DND-41 (cell line): ENCODE measurements around the gene SCYL3.

Source experiments
- ATAC-seq: fragments of 200-7000 bp; cut with Tn5 transposase; 3 replicates; pipeline ENCODE4 v1.9.1; 2021; ENCODE audit warnings: low read depth; ENCODE audit not compliant: insufficient read depth
- DNase-seq: peaks from one replicate; pipeline ENCODE4 v3.0.0-alpha.2; 2020
- H2AFZ ChIP-seq: 2 replicates; pipeline ENCODE4 v1.6.0; 2012; ENCODE audit warnings: low read depth, low read length
- H3K27ac ChIP-seq: 2 replicates; pipeline ENCODE4 v1.5.1; 2012; ENCODE audit warnings: low read length, inconsistent platforms
- H3K27me3 ChIP-seq: fragments of 200-600 bp; sonication (generic); 2 replicates; pipeline ENCODE4 v1.6.0; 2012; ENCODE audit warnings: low read length, mild to moderate bottlenecking, inconsistent platforms; ENCODE audit not compliant: insufficient read depth, poor library complexity
- H3K36me3 ChIP-seq: 2 replicates; pipeline ENCODE4 v1.5.1; 2012; ENCODE audit warnings: low read length, inconsistent platforms; ENCODE audit not compliant: insufficient read depth
- H3K4me1 ChIP-seq: 2 replicates; pipeline ENCODE4 v1.5.1; 2012; ENCODE audit warnings: mild to moderate bottlenecking, low read length; ENCODE audit not compliant: insufficient read depth
- H3K4me2 ChIP-seq: 2 replicates; pipeline ENCODE4 v1.6.0; 2012; ENCODE audit warnings: mild to moderate bottlenecking, moderate library complexity, low read length, inconsistent platforms; ENCODE audit not compliant: insufficient read depth
- H3K4me3 ChIP-seq, 2 experiments: fragments of 200-600 bp in 1 of 2; shearing (Covaris generic) in 1 of 2; 2 replicates each; pipeline ENCODE4 v1.5.1; 2012 to 2016; ENCODE audit warnings: inconsistent platforms in 2 of 2, low read length in 2 of 2, mild to moderate bottlenecking in 2 of 2, low read depth in 1 of 2, moderate library complexity in 1 of 2
- H3K79me2 ChIP-seq: 2 replicates; pipeline ENCODE4 v1.6.0; 2012; ENCODE audit warnings: low read length, inconsistent platforms; ENCODE audit not compliant: insufficient read depth
- H3K9ac ChIP-seq: 2 replicates; pipeline ENCODE4 v1.6.0; 2012; ENCODE audit warnings: low read depth, mild to moderate bottlenecking, inconsistent platforms, low read length, moderate library complexity
- H3K9me3 ChIP-seq: 2 replicates; pipeline ENCODE4 v1.5.1; 2012; ENCODE audit warnings: low read length, moderate library complexity, mild to moderate bottlenecking, inconsistent platforms; ENCODE audit not compliant: insufficient read depth, severe bottlenecking
- H4K20me1 ChIP-seq: 2 replicates; pipeline ENCODE4 v1.6.0; 2012; ENCODE audit warnings: low read length; ENCODE audit not compliant: insufficient read depth
- CTCF ChIP-seq: IDR thresholded peaks from 2 replicates; pipeline ENCODE4 v1.5.1; 2012; ENCODE audit warnings: borderline replicate concordance, low read length, moderate library complexity, mild to moderate bottlenecking; ENCODE audit not compliant: poor library complexity, severe bottlenecking; ENCODE audit errors: extremely low read depth
- EZH2 ChIP-seq: IDR thresholded peaks from 3 replicates; pipeline ENCODE4 v1.6.1; 2012; ENCODE audit warnings: borderline replicate concordance, low read depth, mild to moderate bottlenecking, moderate library complexity, low read length, inconsistent platforms; ENCODE audit not compliant: severe bottlenecking

Gene SCYL3

GRCh38 chr1:169809370-169810095 is 84.2 kb downstream of the SCYL3 start:
- Histone ChIP-seq H3K36me3 (peaks cover 91% of the 10 kb centered on the region), H2AFZ (no peak overlapping the region), H4K20me1 (no peaks in the 10 kb centered on the region), H3K79me2 (peaks cover 21% of the 10 kb centered on the region; the same call in 1 of the 2 replicates), H3K9ac (no peak overlapping the region), H3K4me3 (no peak overlapping the region), H3K4me1 (no peaks in the 10 kb centered on the region), H3K4me2 (no peak overlapping the region), H3K9me3 (no peaks in the 10 kb centered on the region), H3K27me3 (no peaks in the 10 kb centered on the region), H3K27ac (no peak overlapping the region)
- DNase-seq (no peak), ATAC-seq (peak; percentile 56; the same call in 2 of the 3 replicates)
- TF ChIP-seq EZH2, result no peak
- peak; percentile 63 for TF ChIP-seq CTCF

GRCh38 chr1:169804941-169805340 is 88.8 kb downstream of the SCYL3 start:
- no peak overlapping the region for H3K27ac ChIP-seq
- H3K27me3 ChIP-seq, result no peaks in the 10 kb centered on the region
- ATAC-seq, result no peak
- no peak overlapping the region for H2AFZ ChIP-seq
- H3K9me3 ChIP-seq, result no peaks in the 10 kb centered on the region
- no peaks in the 10 kb centered on the region for H4K20me1 ChIP-seq
- no peak for DNase-seq
- peaks cover 9% of the 10 kb centered on the region for H3K4me1 ChIP-seq
- H3K4me2 ChIP-seq, result no peak overlapping the region
- H3K9ac ChIP-seq, result no peak overlapping the region
- H3K36me3 ChIP-seq, result peaks cover 97% of the 10 kb centered on the region
- TF ChIP-seq CTCF, result no peak
- TF ChIP-seq EZH2, result no peak
- H3K79me2 ChIP-seq, result peaks cover 31% of the 10 kb centered on the region
- no peak overlapping the region for H3K4me3 ChIP-seq

GRCh38 chr1:169802888-169803287 is 90.8 kb downstream of the SCYL3 start:
- ATAC-seq (no peak), DNase-seq (no peak)
- Histone ChIP-seq H3K79me2 (peaks cover 50% of the 10 kb centered on the region), H3K9ac (no peak overlapping the region), H3K4me1 (peaks cover 29% of the 10 kb centered on the region), H3K9me3 (no peaks in the 10 kb centered on the region), H3K4me3 (no peak overlapping the region), H3K27me3 (no peaks in the 10 kb centered on the region), H3K4me2 (no peak overlapping the region), H2AFZ (no peak overlapping the region), H4K20me1 (no peaks in the 10 kb centered on the region), H3K27ac (no peak overlapping the region), H3K36me3 (peaks cover 92% of the 10 kb centered on the region)
- no peak for TF ChIP-seq EZH2
- no peak for TF ChIP-seq CTCF
